NCI-H2196 (cell line): Measurements from ENCODE around the gene MAP1S.
A peak's percentile ranks its signal among the peaks of the same experiment; 100 is the strongest.

ENCODE experiments used
- DNase-seq: peaks from one replicate; lab custom pipeline; 2025; ENCODE audit not compliant: unreplicated experiment; lab: John Stamatoyannopoulos, UW

The MAP1S gene

GRCh38 chr19:17718947-17719711 lies at the start of gene MAP1S:
TSS of gene MAP1S (plus strand) at chr19:17719480. CDS start at chr19:17719503, 23 bp downstream.
- peak; percentile 65 for DNase-seq

- DNase-seq = peak; percentile 59
Observed at GRCh38 chr19:17671906-17672305, 47.4 kb upstream of the MAP1S start.

- no peak for DNase-seq
Observed at GRCh38 chr19:17673937-17674799, 45.1 kb upstream of the MAP1S start.

- no peak for DNase-seq
Observed at GRCh38 chr19:17676295-17676694, 43.0 kb upstream of the MAP1S start.

GRCh38 chr19:17677002-17677401 lies 42.3 kb upstream of the MAP1S start:
- DNase-seq = no peak

GRCh38 chr19:17678836-17679235 lies 40.4 kb upstream of the MAP1S start:
- no peak for DNase-seq

- DNase-seq = no peak
Observed at GRCh38 chr19:17679526-17680229, 39.6 kb upstream of the MAP1S start.

- no peak for DNase-seq
Observed at GRCh38 chr19:17680230-17680722, 39.0 kb upstream of the MAP1S start.

- DNase-seq = no peak
Observed at GRCh38 chr19:17681505-17682125, 37.7 kb upstream of the MAP1S start.

GRCh38 chr19:17682273-17682672 lies 37.0 kb upstream of the MAP1S start:
- no peak for DNase-seq

GRCh38 chr19:17683078-17683477 lies 36.2 kb upstream of the MAP1S start:
- DNase-seq = no peak

- DNase-seq = no peak
Observed at GRCh38 chr19:17684256-17684655, 35.0 kb upstream of the MAP1S start.

GRCh38 chr19:17685451-17686022 lies 33.7 kb upstream of the MAP1S start:
- no peak for DNase-seq

- DNase-seq = no peak
Observed at GRCh38 chr19:17686023-17686521, 33.2 kb upstream of the MAP1S start.

- DNase-seq = peak; percentile 74
Observed at GRCh38 chr19:17686592-17687024, 32.7 kb upstream of the MAP1S start.

GRCh38 chr19:17687141-17687856 lies 32.0 kb upstream of the MAP1S start:
- DNase-seq = no peak

GRCh38 chr19:17687857-17688784 lies 31.2 kb upstream of the MAP1S start, which contains the start of gene UNC13A:
TSS of gene UNC13A (minus strand) at chr19:17688354. CDS start at chr19:17688199, 155 bp downstream.
- DNase-seq = peak; percentile 78

GRCh38 chr19:17688853-17689595 lies 30.3 kb upstream of the MAP1S start:
- DNase-seq = no peak
